A673 (cell line): Measurements from ENCODE around the gene AP2M1. TPM values are rescaled to one million over a fixed set of nuclear protein-coding genes. Genes with fewer than 3 reads are reported as not detected.

ENCODE experiments used
- Bru-seq: library from RNA; stranded (reverse); fragments of 400-500 nt; gene quantifications from one replicate; lab custom pipeline; 2021; lab: Mats Ljungman, UMichigan
- BruChase-seq, 2 experiments: library from RNA; stranded (reverse); fragments of 400-500 nt; gene quantifications; one replicate each; lab custom pipeline; 2021; lab: Mats Ljungman, UMichigan
- BruUV-seq: library from RNA; stranded (reverse); fragments of 400-500 nt; replicated peaks from 2 replicates; lab custom pipeline; 2021; lab: Mats Ljungman, UMichigan
- CTCF ChIA-PET: fragments of 300-600 bp; sonication (Branson Sonifier 250); formaldehyde crosslinking; loops from one replicate; lab custom pipeline; 2022; ENCODE audit warnings: antibody characterized with exemption; lab: Charles Lee
- POLR2A ChIA-PET: fragments of 300-600 bp; sonication (Branson Sonifier 250); formaldehyde crosslinking; loops from one replicate; lab custom pipeline; 2022; ENCODE audit warnings: antibody characterized with exemption; ENCODE audit not compliant: low non-redundant PET; lab: Charles Lee
- DNase-seq: peaks from one replicate; pipeline ENCODE4 v3.0.0-alpha.2; 2015; ENCODE audit warnings: low spot score
- H3K27ac ChIP-seq: fragments of 200-600 bp; sonication (generic); 2 replicates; pipeline ENCODE4 v1.5.1; 2016; ENCODE audit warnings: mixed run types, low read depth, mild to moderate bottlenecking, mixed read lengths, antibody characterized with exemption, low read length; ENCODE audit not compliant: poor library complexity, severe bottlenecking
- H3K27me3 ChIP-seq: fragments of 200-600 bp; sonication (generic); replicated peaks from 2 replicates; pipeline ENCODE4 v1.6.1; 2017; ENCODE audit warnings: mixed run types, low read depth, mild to moderate bottlenecking, mixed read lengths, antibody characterized with exemption, low read length; ENCODE audit not compliant: insufficient read depth, poor library complexity
- H3K36me3 ChIP-seq: fragments of 200-600 bp; sonication (generic); 2 replicates; pipeline ENCODE4 v1.6.1; 2016; ENCODE audit warnings: mixed run types, mild to moderate bottlenecking, mixed read lengths, antibody characterized with exemption, low read length; ENCODE audit not compliant: insufficient read depth, poor library complexity, severe bottlenecking
- H3K4me1 ChIP-seq: fragments of 200-600 bp; sonication (generic); 2 replicates; pipeline ENCODE4 v1.6.1; 2017; ENCODE audit warnings: mixed run types, mild to moderate bottlenecking, mixed read lengths, antibody characterized with exemption, low read length; ENCODE audit not compliant: insufficient read depth, poor library complexity, severe bottlenecking
- H3K4me3 ChIP-seq: fragments of 200-600 bp; sonication (generic); 2 replicates; pipeline ENCODE4 v1.5.1; 2016; ENCODE audit warnings: low read depth, mixed run types, mild to moderate bottlenecking, mixed read lengths, low read length; ENCODE audit not compliant: poor library complexity, severe bottlenecking
- H3K9me3 ChIP-seq: fragments of 200-600 bp; sonication (generic); 2 replicates; pipeline ENCODE4 v1.6.1; 2016; ENCODE audit warnings: mixed run types, low read depth, mild to moderate bottlenecking, mixed read lengths, antibody characterized with exemption, low read length; ENCODE audit not compliant: poor library complexity, severe bottlenecking
- EZH2 ChIP-seq: fragments of 200-600 bp; sonication (generic); IDR thresholded peaks from 2 replicates; pipeline ENCODE4 v1.6.1; 2017; ENCODE audit warnings: borderline replicate concordance, low read depth, mild to moderate bottlenecking, mixed read lengths, antibody characterized with exemption, low read length; ENCODE audit not compliant: poor library complexity, severe bottlenecking
- intact Hi-C: fragments of 100-400 bp; cut with micrococcal nuclease; formaldehyde crosslinking; loops from one replicate; pipeline ENCODE4 v1.10.0; 2022; ENCODE audit not compliant: unreplicated experiment
- long read RNA-seq: library from polyadenylated mRNA; stranded (forward); transcript quantifications from one replicate; pipeline ENCODE4 v2.0.0, GENCODE V29; 2022
- total RNA-seq: library from RNA; stranded (reverse); gene quantifications from 2 replicates; pipeline ENCODE4 v1.2.3, GENCODE V29; 2021
- TF ChIP-seq, protein P1 (sequence below): fragments of 300-800, 200-600 bp; sonication (generic); conservative IDR thresholded peaks from 2 replicates; pipeline ENCODE4 v1.5.1; 2017; ENCODE audit warnings: low read depth, mild to moderate bottlenecking, antibody characterized with exemption, low read length, moderate library complexity, mixed read lengths

Gene AP2M1
- 382 and 419 TPM in 2 replicates for total RNA-seq
- percentile 86 among the genes with signal in this experiment for Bru-seq, nascent RNA
- percentile 90 among the genes with signal in this experiment for BruChase-seq, experiment 1, labeled RNA remaining after a 2-hour chase
- percentile 96 among the genes with signal in this experiment for BruChase-seq, experiment 2, labeled RNA remaining after a 6-hour chase
- long read RNA-seq, transcript AP2M1-202 (11 exons, 2,091 nt), result major isoform, 232 of 1,396 reads
- long read RNA-seq, partial matches to known transcripts, result 61 of 1,396 reads
- long read RNA-seq, other reads (novel, unspliced or antisense), result 1,100 of 1,396 reads

DNA sequence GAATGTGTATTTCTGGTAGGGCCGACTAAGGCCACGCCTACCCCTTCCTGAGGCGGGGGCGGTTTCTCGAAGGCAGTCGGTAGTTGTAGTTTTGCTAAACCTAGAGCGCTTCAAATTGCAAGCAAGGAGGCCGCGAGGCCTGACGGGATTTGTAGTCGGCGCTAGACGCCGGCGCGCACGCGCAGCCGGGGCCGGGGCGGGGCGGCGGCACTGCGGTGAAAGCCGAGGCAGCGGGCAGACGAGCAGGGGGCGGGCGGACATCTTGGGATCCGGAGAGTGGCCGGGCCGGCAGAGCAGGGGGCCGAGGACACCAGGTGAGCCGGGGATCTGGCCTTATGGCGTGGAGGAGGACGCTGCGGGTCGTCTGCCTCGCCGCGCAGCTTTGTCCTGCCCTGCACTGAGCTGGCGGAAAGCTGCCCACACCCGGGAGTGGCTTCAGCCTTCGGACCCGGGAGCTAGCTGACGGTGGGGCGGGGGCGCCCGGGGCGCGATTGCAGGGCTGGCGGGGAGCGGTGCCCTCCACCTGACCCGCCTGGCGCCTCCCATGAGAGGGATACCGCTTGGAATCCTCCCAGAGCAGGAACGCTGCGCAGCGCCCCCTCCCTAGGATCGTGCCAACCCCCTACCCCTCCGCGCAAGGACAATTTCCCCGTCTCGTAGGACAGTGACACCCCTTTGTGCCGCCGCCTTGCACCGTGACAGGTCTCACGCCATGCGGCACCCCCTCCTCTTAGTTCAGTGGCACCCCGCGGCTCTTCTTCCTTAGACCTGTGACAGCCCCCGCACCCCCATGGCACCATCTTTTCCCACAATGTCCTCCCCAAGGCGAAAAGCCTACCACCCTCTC is at the start of gene AP2M1:
TSS of gene AP2M1 (plus strand) at position 210 of the 847 bp plus-strand sequence. CDS start 2,139 bp downstream, outside the sequence.
- Histone ChIP-seq H3K4me3 (peak within 1 kb of the TSS; percentile 95), H3K4me1 (peaks cover 9% of the 10 kb centered on the region), H3K36me3 (peaks cover 40% of the 10 kb centered on the region), H3K9me3 (no peaks in the 10 kb centered on the region), H3K27me3 (no peaks in the 10 kb centered on the region), H3K27ac (peak within 1 kb of the TSS; percentile 89)
- BruUV-seq, result no TSS peak
- DNase-seq, result peak; percentile 99
- intact Hi-C loops, result loop anchor here (5.0 kb wide), 1 partner anchor 122 kb away; the partner anchor contains the start of gene PSMD2
- no peak for TF ChIP-seq EZH2
- TF ChIP-seq, protein P1, sequence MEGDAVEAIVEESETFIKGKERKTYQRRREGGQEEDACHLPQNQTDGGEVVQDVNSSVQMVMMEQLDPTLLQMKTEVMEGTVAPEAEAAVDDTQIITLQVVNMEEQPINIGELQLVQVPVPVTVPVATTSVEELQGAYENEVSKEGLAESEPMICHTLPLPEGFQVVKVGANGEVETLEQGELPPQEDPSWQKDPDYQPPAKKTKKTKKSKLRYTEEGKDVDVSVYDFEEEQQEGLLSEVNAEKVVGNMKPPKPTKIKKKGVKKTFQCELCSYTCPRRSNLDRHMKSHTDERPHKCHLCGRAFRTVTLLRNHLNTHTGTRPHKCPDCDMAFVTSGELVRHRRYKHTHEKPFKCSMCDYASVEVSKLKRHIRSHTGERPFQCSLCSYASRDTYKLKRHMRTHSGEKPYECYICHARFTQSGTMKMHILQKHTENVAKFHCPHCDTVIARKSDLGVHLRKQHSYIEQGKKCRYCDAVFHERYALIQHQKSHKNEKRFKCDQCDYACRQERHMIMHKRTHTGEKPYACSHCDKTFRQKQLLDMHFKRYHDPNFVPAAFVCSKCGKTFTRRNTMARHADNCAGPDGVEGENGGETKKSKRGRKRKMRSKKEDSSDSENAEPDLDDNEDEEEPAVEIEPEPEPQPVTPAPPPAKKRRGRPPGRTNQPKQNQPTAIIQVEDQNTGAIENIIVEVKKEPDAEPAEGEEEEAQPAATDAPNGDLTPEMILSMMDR, result no peak; the same call in 1 of the 2 replicates
- POLR2A ChIA-PET, result no interaction called here
- CTCF ChIA-PET, result no interaction called here

DNA sequence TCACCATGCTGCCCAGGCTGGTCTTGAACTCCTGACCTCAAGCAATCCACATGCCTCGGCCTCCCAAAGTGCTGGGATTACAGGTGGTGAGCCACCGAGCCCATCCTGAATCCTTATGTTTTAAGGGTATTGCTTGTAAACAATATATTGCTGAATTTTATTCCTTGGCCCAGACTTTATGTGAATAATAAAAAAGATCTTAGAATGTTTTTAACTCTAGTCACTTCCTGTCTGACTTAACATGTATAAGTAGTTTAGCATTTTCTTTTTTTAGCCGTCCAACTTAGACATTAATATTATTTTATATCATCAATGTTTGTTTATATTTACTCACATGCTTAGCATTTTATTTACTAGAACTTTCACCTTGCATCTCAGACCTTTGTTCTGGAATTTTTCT is 48.6 kb upstream of the AP2M1 start:
- H3K27me3 ChIP-seq, result no peaks in the 10 kb centered on the region
- no peak for DNase-seq
- POLR2A ChIA-PET, result no interaction called here
- H3K4me1 ChIP-seq, result no peaks in the 10 kb centered on the region
- CTCF ChIA-PET, result no interaction called here
- H3K27ac ChIP-seq, result no peak overlapping the region
- TF ChIP-seq EZH2, result no peak
- TF ChIP-seq, protein P1, result no peak
- H3K4me3 ChIP-seq, result no peak overlapping the region
- no peaks in the 10 kb centered on the region for H3K36me3 ChIP-seq
- intact Hi-C loops, result no loop called here
- no peaks in the 10 kb centered on the region for H3K9me3 ChIP-seq
- BruUV-seq, result no TSS peak

DNA sequence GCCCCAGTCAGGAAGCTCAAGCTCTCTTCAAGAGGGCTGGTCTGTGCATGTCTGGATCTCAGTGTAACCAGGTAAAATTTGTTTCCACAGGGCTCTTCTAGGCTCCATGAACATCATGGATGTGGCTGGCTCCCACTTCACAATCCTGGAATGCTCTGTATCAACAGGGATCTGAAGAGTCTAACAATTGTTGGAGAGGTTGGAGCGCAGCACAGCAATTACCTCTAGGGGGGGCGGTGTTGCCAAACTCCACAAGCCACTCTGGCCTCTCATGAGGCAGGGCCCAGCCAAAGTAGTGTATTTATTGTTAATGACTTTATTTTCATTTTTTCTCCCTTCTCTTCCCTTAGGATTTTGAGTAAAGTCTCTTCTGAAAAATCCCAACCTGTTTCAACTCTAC is 45.6 kb upstream of the AP2M1 start:
- H3K9me3 ChIP-seq, result no peaks in the 10 kb centered on the region
- TF ChIP-seq, protein P1, result peak; percentile 49
- no peak for TF ChIP-seq EZH2
- DNase-seq, result peak; percentile 55
- intact Hi-C loops, result no loop called here
- BruUV-seq, result no TSS peak
- H3K27me3 ChIP-seq, result no peaks in the 10 kb centered on the region
- no peaks in the 10 kb centered on the region for H3K4me1 ChIP-seq
- ChIA-PET CTCF (no interaction called here), POLR2A (interaction anchor here (0.5 to 0.7 kb wide), 2 partner anchors 44 to 453 kb away, joined by 3 read pairs; no protein-coding TSS in a partner anchor)
- H3K27ac ChIP-seq, result no peak overlapping the region
- no peaks in the 10 kb centered on the region for H3K36me3 ChIP-seq
- H3K4me3 ChIP-seq, result no peak overlapping the region
